Measurements from ENCODE around the gene ADAP1. TPM values are rescaled to one million over a fixed set of nuclear protein-coding genes. Genes with fewer than 3 reads are reported as not detected.

ADAP1 gene
- total and polyA plus RNA-seq, 2 of the 13 experiments (the other 11 are each of a cell fraction or from before 2014, with no cell fraction given) = 10.5 to 24.6 TPM

DNA sequence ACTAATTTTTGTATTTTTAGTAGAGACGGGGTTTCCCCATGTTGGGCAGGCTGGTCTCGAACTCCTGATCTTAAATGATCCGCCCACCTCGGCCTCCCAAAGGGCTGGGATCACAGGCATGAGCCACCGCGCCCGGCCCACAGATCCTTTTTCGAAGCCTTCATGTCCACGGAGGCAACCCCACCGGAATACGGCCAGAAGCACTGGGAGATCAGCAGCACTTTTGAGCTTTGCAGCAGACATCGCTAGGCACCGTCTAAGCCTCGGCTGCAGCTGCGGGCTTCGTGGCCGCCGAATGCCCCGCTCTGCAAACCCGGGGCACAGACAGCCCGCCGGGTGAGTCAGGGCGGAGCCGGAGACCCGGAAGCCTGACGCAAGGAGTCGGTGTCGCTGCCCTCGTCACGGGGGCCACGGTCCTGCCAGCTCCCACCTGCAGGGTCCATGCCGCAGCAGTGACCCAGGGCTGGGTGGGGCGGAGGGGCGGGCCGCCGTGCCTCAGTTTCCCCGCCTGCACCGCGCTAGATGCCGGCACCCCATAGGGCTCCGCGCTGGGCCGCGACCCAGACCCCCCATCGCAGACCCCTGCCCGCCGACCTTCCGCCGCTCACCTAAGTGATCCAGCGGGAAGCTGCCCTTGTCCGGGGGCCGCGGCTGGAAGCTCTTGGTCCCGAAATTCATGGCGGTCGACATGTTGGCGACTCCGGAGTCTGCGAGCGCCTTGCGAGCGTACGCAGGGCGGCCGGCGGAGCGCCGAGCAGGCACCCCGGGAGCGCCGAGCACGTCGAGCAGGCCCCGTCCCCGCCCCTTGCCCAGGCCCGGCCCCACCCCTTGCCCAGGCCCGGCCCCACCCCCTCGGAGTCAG lies 20.6 kb upstream of the ADAP1 start, which contains the start of gene COX19 (continued):
- TF ChIP-seq CEBPB (IDR thresholded peaks at IDR 0.05; ENCODE audit: borderline replicate concordance, low read depth, low read length) (peak; percentile 45; the same call in 1 of the 2 replicates), ZNF556 (CRISPR knock-in tag; IDR thresholded peaks at IDR 0.05; ENCODE audit: borderline replicate concordance) (peak; percentile 89), ZNF281 (CRISPR knock-in tag; IDR thresholded peaks at IDR 0.05; ENCODE audit: borderline replicate concordance) (0 out of 2 replicates have a peak, but pooled peaks have one; percentile 26), HNRNPUL1 (IDR thresholded peaks at IDR 0.05; ENCODE audit: low read depth, low read length) (0 out of 2 replicates have a peak, but pooled peaks have one; percentile 32)

GRCh38 chr7:974172-974571 lies 19.7 kb upstream of the ADAP1 start:
- Histone ChIP-seq H3K79me2 (ENCODE audit: insufficient read depth, low read length) (peaks cover 74% of the 10 kb centered on the region), H3K27ac (ENCODE audit: extremely low read length, insufficient read depth, low read length) (peak overlapping the region; percentile 100), H3K9ac (ENCODE audit: insufficient read depth, low read depth, low read length) (peak overlapping the region; percentile 97), H3K4me1 (ENCODE audit: insufficient read depth, low read length) (peaks cover 63% of the 10 kb centered on the region), H3K9me3 (ENCODE audit: low read length) (no peaks in the 10 kb centered on the region), H4K20me1 (ENCODE audit: insufficient read depth, low read length) (peaks cover 5% of the 10 kb centered on the region; the same call in 1 of the 2 replicates), H3K27me3 (ENCODE audit: control insufficient read depth in 1 of 2, insufficient read depth in 2 of 2, low read length in 2 of 2) (no peaks in the 10 kb centered on the region; a peak in 1 of 5 replicates), H3K4me3 (replicated peaks in 1 of 3; ENCODE audit: insufficient read depth in 1 of 3, low read depth in 2 of 3, low read length in 3 of 3) (peak overlapping the region; percentile 85 to 100 (median 98)), H2AFZ (ENCODE audit: low read length) (no peak overlapping the region), H3K36me3 (replicated peaks in 1 of 2; ENCODE audit: control insufficient read depth in 1 of 2, insufficient read depth in 2 of 2, low read length in 2 of 2) (peaks cover 13 to 20% of the 10 kb centered on the region in 2 experiments), H3K4me2 (ENCODE audit: low read depth, low read length) (peak overlapping the region; percentile 93)
- CTCF ChIA-PET (ENCODE audit: low intra/inter-chr PET ratio, low total read pairs) = interaction anchor here (2.5 kb wide), 1 partner anchor 19 kb away, joined by 7 read pairs; no protein-coding TSS in a partner anchor
- DNase-seq (ENCODE audit: low spot score) (no peak), FAIRE-seq (no peak), ATAC-seq (no peak)
- in situ Hi-C loops (cut with HindIII; ENCODE audit: extremely low pct_ligation_motif_present, low pct_unique_long_range_greater_than_20kb) = no loop called here
- no TSS peak for BruUV-seq (replicated peaks)
- intact Hi-C loops (cut with micrococcal nuclease; ENCODE audit: unreplicated experiment) = no loop called here
- WGBS (ENCODE audit: low lambda C conversion rate) = 3% methylated on average over 7 of the region's 7 CpGs
- POLR2A ChIA-PET = interaction anchor here (1.4 to 8.6 kb wide), 9 partner anchors 8 to 183 kb away, joined by 3 to 292 read pairs (median 30); partner anchors contain the start of gene CYP2W1
- no peak for TF ChIP-seq SRF (IDR thresholded peaks at IDR 0.05; ENCODE audit: low read depth, low read length)
- peak; percentile 28; the same call in 1 of the 2 replicates for TF ChIP-seq CEBPG (CRISPR knock-in tag; IDR thresholded peaks at IDR 0.05)
- TF ChIP-seq MTF2 (CRISPR knock-in tag; IDR thresholded peaks at IDR 0.05; ENCODE audit: borderline replicate concordance) = no peak
- no peak for TF ChIP-seq ZNF644 (CRISPR knock-in tag; IDR thresholded peaks at IDR 0.05; ENCODE audit: low read depth)
- TF ChIP-seq, protein P1, sequence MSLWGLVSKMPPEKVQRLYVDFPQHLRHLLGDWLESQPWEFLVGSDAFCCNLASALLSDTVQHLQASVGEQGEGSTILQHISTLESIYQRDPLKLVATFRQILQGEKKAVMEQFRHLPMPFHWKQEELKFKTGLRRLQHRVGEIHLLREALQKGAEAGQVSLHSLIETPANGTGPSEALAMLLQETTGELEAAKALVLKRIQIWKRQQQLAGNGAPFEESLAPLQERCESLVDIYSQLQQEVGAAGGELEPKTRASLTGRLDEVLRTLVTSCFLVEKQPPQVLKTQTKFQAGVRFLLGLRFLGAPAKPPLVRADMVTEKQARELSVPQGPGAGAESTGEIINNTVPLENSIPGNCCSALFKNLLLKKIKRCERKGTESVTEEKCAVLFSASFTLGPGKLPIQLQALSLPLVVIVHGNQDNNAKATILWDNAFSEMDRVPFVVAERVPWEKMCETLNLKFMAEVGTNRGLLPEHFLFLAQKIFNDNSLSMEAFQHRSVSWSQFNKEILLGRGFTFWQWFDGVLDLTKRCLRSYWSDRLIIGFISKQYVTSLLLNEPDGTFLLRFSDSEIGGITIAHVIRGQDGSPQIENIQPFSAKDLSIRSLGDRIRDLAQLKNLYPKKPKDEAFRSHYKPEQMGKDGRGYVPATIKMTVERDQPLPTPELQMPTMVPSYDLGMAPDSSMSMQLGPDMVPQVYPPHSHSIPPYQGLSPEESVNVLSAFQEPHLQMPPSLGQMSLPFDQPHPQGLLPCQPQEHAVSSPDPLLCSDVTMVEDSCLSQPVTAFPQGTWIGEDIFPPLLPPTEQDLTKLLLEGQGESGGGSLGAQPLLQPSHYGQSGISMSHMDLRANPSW (CRISPR knock-in tag; IDR thresholded peaks at IDR 0.05; ENCODE audit: borderline replicate concordance) = no peak
- TF ChIP-seq MIXL1 (CRISPR knock-in tag; IDR thresholded peaks at IDR 0.05) = no peak
- no peak for TF ChIP-seq ZNF556 (CRISPR knock-in tag; IDR thresholded peaks at IDR 0.05; ENCODE audit: borderline replicate concordance)
- 0 out of 2 replicates have a peak, but pooled peaks have one; percentile 4 for TF ChIP-seq FOXP1 (IDR thresholded peaks at IDR 0.05)
- no peak for TF ChIP-seq FOXP1 (CRISPR knock-in tag; IDR thresholded peaks at IDR 0.05)
- TF ChIP-seq GABPA (IDR thresholded peaks at IDR 0.05; ENCODE audit: low read depth, low read length) = no peak
- TF ChIP-seq GABPA (CRISPR knock-in tag; IDR thresholded peaks at IDR 0.05; ENCODE audit: low read depth) = no peak
- no peak for TF ChIP-seq ELF3 (CRISPR knock-in tag; IDR thresholded peaks at IDR 0.05)
